Fibroblast of skin of right quadriceps (primary cell): ENCODE results near the gene POU6F2.
"Not testable (repeated sequence)": the region's sequence is repeated elsewhere in the genome, so short reads cannot be mapped to it uniquely, and the experiment has no call there.

ENCODE experiments used
- DNase-seq: peaks from one replicate; pipeline ENCODE4 v3.0.0-alpha.2; 2013

POU6F2 gene

DNA sequence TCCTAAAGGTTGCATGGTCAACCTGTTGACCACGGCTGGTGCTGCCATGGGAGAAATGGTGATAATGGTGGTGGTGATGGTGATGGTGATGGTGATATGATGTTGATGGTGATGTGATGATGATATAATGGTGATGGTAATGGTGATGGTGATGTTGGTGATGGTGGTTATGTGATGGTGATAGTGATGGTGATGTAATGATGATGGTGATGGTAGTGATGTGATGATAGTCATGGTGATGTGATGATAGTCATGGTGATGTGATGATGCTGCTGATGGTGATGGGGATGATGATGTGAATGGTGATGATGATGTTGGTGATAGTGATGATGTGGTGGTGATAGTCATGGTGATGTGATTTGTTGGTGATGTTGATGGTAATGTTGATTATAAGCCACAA lies 23.9 kb downstream of the POU6F2 start:
- no peak for DNase-seq

DNA sequence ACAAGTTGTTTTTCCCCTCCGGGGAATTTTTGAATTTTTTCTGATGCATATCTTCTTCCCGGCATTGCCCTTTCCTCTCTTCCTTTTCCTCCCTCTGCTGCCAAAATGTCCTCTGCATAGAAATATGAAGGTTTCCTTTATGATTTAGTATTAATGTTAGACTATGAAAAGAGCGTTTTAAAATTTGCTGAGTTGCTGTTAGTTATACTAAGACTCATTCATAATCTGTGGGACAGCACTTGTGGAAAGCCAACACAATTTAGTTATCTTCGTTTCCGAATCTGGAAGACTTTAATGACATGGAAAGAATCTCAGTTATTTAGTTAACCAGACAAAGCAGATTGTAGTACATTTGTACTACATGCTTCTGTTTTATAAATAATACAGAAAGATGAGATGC lies 25.0 kb downstream of the POU6F2 start:
- no peak for DNase-seq

DNA sequence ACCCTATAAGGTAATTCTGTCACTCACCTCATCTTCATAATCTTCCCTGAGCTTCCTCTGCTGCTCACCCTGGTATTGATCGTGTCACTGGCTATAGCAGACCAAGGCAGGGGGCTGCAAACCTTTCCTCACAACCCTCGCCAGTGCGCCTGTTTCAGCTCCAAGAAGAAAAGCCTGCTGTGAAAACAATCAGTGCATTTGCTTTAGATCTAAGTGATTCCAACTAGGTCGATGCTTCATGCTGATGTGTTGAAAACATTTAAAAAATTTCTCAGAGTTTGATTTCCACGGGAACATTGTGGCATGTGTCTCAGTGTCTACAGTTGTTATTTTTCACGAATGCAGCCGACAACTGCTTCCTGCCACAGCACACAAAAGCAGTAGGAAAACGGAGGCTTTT lies 27.3 kb downstream of the POU6F2 start:
- DNase-seq: no peak

DNA sequence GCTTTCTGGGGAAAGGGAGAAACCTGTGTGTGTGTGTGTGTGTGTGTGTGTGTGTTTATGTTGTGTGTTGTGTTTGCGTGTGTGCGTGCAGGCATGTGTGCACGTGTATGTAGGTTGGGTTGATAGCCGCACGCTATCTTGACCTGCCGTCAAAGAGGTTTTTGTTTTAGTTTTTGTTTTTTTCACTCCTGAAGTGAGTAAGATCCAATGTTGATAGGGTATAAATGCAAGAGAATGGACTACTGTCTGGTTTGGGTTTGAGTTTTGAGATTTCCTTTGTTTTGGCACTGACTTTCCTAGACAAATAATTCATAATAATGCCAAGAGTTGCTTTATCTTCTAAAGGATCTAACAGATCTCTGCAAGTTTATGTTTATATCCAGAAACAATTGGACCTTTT lies 27.8 kb downstream of the POU6F2 start:
- DNase-seq: no peak

DNA sequence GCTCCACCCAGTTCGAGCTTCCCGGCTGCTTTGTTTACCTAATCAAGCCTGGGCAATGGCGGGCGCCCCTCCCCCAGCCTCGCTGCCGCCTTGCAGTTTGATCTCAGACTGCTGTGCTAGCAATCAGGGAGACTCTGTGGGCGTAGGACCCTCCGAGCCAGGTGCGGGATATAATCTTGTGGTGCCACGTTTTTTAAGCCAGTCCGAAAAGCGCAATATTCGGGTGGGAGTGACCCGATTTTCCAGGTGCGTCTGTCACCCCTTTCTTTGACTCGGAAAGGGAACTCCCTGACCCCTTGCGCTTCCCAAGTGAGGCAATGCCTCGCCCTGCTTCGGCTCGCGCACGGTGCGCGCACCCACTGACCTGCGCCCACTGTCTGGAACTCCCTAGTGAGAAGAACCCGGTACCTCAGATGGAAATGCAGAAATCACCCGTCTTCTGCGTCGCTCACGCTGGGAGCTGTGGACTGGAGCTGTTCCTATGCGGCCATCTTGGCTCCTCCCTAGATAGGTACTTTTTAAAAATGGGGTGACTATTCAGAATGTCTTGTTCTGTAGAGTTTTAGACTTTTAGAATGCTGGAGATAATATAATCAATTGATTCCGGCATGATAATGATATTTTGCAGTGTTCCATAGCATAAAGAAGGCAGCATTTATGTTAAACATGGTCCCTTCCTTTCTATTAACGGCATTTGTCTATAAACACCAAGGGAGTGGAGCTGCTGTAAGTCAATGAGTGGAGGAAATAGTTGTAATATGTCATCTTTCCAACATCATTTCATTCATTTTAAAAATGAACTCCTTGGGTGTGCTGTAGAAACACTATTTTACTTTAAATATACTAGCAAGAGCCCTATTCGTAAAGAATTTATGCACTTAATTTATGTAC lies 35.6 kb downstream of the POU6F2 start:
- DNase-seq: not testable (repeated sequence)

DNA sequence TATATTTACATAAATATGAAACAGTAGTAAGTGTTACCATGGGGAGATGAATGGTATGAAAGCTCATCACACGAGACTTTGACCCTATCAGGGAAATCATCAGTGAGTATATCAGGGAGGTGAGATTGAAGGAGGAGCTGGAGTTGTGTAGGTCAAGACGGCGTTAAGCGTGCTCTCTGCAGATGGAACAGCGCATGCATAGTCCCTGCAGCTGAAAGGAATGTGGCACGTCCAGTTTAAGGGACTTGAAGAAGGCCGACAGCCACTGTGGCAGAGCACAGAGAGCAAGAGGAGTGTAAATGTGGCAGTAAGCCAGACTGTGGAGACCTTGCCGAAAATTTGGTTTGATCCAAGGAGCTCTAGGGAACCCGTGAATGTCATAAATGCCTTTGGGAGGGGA lies 38.9 kb downstream of the POU6F2 start:
- DNase-seq: no peak

DNA sequence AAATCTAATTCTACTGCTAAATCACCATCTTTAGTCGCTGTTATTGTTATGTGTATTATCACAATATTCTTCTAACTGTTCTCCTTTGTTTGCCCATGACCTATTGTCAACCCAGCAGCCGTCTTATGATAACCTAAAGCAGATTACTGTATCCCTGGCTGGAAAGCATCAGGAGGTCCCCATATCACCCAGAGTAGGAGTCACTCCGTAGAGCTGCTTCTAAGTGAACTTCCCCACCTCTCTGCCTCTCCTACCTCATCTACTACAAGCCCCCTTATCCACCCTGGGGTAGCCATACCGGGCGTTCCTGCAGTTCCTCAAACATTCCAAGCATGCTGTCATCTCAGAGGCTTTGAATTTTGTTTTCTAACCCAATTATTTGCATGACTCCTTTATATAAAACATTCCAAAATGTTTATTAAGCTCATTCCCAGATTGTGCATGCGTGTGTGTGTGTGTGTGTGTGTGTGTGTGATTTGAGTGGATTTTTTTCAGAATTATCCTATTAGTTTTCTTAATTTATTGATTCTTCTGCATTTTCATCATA lies 39.7 kb downstream of the POU6F2 start:
- no peak for DNase-seq

DNA sequence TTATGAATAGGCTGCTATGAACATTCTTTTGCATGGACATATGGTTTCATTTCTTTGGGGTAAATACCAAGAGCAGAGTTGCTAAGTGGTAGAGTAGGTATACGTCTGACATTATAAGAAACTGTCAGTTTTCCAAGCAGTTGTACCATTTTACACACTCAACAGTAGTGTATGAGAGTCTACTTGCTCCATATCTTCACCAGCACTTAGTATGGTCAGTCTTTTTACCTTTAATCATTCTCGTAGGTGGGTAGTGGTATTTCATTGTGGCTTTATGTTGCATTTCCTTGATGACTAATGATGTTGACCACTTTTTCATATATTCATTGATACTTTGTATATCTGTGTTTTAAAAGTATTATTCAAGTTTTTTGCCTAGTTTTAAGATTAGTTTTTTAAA lies 45.1 kb downstream of the POU6F2 start:
- DNase-seq: no peak

DNA sequence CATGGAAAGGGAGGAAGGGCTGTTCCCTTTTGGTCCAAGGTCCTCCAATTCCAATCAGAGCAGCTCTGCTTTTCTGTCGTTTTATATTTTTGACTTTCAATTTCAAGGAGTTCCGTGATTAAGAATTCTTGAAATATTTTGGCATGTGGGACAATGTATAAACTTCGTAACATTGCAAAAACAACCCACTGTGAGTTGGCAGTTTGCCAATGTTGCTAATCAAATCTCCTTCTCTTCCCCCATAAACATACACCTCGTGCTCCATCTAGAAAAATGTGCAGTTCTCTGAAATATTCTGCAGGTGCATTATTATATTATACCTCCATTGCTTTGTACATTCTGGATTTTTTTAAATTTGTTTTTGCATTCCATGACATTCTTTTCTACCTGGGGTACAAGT lies 49.8 kb downstream of the POU6F2 start:
- no peak for DNase-seq

DNA sequence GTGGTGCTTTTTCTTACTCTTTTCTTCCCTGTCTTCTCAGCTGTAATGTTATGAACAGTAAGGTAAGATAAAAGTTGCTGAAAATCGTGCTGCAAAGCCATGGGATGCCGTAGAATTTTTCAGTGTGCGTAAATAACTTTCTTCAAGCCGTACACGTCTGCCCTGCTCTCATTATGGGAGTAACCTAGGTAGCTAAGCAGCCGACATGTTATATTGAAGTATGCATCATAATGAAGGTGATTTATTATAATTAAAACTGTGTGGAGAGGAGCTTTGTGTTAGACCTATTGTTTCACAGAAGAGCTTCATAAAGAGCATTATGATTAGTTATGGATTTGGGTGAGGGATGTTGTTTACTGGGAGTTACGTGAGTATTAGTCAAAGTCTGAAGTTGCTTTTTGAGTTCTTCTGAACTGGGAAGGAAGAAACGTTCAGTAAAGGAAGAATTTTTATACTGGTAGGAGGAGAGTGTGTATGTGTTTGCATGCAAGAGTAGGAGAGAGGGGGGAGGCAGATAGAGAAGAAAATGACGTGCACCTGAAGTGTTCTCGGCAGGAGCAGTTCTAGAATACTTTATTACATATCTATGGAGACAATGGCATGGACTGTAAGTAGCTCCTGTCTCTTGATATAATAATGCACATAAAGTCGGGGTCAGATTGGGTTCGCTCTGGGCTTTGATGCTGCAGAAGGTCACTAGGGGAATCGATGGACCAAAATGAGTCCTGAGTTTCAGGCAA lies 56.3 kb downstream of the POU6F2 start:
- no peak for DNase-seq

DNA sequence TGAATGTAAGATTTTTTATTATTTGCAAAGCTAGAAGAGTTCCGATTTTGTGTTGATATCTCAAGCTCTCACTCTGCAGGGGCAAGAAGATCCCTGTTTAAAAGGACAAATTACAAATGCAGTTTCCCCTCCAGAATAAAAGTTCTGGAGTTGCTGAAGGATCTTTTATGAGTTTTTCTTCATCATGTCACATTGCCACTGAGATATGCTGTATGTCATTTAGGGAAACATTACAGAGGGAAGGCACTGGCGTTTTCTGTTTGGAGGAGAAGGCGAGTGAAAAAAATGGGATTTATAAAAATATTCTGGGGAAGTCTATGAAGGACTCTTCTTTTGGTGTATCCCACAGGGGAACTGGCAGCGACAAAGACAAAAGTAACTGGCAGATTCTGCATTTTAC lies 57.4 kb downstream of the POU6F2 start:
- no peak for DNase-seq

DNA sequence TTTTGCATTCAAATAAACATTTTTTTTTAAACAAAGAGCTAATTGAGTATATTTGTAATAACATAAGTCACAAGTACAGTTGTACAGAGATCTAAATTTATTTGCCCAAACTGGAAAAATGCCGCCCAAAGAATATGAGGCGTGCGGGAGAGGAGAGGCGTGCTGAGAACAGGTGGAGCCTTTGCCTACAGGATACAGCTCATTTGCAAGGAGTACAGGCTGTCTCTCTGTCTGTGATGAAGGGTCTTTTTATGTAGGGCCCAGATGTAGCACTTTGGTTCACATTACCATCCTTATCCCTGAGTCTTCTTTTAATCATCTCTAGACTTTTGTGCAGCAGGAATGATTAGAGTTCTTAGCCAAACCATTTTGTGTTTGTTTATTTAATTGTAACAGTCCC lies 58.2 kb downstream of the POU6F2 start:
- DNase-seq: no peak

DNA sequence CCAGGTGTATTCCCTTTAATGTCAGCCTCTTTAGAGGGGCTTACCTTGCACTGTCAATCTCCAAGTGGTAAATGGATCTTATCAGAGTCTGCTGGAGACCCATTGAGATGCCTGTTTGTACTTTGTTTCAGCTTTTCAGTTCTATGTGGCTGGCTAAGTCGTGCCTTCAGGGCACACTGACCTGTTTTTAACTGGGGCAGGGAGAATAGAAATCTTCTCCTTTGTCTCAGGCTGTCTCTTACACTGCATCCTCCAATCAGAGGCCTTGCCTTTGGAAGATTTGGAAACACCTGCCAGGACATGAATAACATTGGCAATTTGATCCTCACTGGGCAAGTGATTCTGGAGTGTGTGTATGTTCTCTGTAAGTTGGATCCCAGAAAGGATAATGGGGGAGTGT lies 65.0 kb downstream of the POU6F2 start:
- DNase-seq: no peak

DNA sequence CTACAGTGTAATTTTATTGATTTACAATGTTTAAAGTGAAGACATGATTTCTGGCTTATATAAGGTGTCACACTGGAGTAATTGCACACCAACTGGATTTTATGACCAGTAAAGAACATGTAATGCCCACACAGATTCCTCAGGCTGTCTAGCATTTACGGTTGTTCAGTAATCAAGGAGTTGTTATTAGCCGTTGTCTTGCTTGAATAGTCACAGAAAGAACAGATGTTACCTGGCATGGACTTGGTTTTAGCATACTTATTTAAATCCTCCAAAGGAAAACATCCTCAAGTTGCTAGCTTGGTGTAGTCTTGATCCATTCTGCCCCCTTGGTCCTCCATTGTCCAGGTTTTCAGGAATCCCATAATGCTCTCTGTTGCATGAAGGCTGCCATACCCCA lies 65.8 kb downstream of the POU6F2 start:
- DNase-seq: no peak

DNA sequence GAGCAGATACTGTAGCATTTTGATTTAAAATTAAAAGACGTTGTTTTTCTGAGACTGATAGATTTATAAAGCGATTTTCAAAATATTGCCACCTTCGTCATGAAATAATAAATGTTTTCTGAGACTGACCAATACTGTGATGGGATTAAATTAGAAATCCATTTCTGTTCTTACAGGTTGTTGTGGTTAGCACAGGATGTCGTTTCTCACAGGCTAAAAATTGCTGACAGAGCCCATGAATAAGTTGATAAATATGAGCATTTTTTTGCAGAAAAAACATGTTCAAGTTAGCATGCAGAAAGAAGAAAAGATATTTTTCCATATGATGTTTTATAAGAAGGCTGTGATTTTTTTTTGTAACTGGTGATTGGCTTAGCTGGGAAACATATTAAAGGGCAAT lies 66.8 kb downstream of the POU6F2 start:
- no peak for DNase-seq

DNA sequence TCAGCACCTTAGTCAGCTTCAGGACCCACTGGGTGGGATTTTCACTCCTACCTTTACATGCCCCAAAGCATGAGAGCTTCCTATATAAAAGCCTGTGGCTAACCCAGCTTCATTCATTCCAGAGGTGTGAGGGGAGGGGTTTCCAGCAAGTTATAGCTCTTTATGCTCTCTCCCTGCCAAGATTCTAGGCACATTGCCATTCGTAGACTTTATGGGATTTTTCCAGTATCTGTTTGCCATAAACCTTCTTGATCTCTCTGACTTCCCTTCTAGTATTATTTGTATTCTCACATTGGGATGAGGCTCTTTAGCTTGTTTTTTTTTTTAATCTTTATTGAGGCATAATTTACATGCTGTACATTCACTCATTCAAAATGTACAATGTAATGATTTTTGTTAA lies 67.5 kb downstream of the POU6F2 start:
- no peak for DNase-seq

DNA sequence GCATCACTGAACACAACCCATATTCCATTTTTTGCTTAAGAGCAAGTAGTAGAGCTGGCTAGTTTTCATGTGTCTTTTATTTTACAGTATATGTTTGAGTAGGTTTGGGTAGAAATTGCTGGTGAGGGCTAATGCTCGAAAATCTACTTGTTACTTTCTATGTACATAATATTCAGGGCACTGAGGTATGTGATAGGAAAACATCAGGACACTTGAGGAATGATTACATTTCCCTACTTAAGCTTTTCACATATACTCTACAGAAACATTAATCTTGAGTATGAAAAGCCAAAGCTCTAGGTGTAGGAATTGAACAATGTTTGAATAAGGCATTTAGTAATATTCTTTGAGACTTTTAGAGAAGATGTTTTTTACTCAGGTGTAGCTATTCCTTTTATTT lies 73.6 kb downstream of the POU6F2 start:
- DNase-seq: no peak

DNA sequence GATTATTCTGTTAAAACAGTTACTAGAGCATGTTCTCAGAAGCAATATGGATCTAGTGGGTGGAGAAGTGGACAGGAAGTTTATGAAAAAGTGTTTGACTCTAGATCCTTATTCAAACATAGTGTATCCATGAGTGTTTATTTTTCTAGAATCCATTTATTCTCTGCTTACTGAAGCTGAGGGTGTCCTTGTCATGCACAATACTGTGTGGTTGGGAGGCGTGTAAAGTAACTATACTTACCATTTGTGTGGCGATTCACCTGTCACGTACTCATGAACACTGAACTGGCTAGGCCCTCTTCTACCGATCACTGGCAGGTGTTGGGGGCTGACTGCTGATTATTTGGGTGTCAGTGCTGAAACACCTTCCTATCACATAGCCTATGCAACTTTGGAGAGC lies 74.0 kb downstream of the POU6F2 start:
- no peak for DNase-seq

DNA sequence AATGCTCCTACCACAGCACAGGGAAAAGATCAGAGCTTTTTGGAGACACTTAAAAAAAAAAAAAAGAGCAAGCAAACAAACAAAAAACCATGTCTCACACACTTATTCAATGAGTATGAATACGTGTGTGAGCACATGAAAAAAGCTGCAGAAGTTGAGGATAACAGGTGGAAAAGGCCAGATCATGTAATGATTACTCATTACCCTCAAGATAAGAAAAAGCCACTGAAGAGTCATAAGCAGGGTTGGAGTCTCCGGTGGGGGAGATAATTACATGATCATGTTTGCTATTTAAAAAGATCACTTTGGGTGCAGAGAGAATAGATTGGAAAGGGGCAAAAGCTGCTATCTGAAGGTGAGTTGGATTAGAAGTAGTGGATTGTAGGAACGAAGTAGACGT lies 77.0 kb downstream of the POU6F2 start:
- no peak for DNase-seq

DNA sequence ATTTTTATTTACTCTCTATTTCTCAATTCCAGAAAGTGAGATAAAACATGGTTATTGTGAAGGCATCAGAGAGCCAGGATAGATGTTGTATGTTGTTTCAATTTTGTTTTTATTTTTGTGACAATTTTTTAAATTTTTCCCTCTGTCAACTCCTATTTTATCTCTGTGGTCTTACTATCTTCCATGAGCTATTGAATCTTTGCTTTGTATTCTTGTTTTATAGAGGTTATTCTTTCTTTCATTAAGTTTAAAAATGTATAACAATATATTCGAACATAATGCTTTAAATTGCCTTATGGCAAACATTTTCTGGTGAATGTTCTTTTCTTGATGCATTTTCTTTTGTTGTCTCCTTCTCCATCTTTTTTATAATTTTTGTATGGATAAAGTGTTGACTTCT lies 78.4 kb downstream of the POU6F2 start:
- DNase-seq: no peak

DNA sequence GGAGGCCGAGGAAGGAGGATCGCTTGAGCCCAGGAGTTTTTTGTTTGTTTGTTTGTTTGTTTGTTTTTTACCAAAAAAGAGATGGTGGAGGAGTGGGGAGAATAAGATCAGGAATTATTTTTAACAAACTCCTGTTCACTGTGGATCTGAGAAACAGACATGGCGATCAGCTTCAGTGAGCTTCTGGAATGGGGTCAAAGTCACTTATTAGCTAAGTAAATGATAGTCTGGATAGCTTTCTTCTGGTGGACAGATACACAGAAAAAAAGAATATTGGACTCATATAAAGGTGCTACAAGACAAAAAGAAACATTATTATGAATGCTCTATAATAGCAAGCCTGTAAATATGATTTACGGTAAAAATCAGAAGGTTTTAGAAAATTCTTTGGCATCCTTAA lies 85.1 kb downstream of the POU6F2 start:
- no peak for DNase-seq

DNA sequence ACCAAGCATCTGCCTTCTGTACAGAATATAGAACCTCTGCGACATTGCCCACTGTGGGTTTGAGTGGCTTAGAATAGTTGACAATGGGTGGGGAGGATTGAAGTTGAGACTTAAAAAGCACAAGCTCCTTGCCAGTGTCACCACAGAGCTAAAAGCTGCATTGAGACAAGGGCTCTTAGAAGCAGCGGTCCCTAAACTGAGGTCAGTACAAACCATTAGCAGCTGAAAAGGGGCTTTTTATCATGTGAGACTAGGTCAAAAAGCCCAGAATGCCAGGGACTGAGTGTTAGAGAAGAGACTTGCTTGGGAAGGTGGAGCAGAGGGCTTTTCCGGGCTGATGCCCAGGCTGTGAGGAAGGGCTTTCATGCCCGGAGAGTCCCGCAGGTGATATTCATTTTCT lies 91.3 kb downstream of the POU6F2 start:
- DNase-seq: no peak

DNA sequence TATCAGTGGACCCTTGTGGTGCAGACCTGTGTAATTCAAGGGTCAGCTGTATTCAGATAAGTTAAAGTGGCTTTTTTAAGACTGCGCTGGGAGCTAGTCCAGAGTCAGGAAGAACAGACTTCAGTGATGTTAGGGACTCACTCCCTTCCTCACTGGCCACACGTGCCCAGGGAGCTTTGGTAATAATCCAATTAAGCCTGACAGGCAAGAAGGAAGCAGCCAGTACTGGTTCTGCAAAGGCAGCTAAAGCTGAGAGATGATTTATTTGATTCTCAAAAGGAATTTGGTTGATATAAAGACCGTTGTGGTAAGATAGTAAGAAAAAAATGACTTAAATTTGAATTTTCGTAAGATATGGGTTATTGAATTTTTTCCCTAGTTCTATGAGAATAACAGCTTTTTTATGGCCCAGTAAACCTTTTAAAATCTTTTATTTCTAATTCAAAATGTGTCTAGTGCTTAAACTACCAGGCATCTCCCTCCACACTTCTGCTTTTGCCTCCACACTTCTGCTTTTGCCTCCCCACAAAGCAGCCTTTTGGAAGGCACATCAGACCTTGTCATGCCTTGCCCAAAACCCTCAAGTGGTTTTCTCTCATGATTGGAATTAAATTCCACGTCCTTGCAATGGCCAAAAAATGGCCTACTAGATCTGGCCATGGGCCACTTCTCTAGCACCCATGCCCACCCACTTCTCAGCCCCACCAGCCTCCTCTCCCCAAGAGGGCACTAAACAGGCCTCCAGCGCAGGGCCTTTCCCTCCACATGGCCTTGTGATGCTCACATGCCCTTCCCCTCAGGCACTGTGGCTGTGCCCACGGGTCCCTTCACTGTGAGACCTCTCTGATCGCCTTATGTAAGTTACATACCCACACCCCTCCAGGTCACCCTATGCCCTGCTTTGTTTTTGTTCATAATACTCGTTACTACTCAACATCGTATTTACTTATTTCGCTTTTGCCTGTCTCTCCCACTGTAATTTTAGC lies 92.5 kb downstream of the POU6F2 start:
- DNase-seq: no peak
